Fibroblast of the conjunctiva (primary cell): ENCODE data around the gene HSPB6.

ENCODE experiments used
- DNase-seq: peaks from one replicate; pipeline ENCODE4 v3.0.0-alpha.2; 2010; ENCODE audit warnings: low read depth

Gene HSPB6

DNA sequence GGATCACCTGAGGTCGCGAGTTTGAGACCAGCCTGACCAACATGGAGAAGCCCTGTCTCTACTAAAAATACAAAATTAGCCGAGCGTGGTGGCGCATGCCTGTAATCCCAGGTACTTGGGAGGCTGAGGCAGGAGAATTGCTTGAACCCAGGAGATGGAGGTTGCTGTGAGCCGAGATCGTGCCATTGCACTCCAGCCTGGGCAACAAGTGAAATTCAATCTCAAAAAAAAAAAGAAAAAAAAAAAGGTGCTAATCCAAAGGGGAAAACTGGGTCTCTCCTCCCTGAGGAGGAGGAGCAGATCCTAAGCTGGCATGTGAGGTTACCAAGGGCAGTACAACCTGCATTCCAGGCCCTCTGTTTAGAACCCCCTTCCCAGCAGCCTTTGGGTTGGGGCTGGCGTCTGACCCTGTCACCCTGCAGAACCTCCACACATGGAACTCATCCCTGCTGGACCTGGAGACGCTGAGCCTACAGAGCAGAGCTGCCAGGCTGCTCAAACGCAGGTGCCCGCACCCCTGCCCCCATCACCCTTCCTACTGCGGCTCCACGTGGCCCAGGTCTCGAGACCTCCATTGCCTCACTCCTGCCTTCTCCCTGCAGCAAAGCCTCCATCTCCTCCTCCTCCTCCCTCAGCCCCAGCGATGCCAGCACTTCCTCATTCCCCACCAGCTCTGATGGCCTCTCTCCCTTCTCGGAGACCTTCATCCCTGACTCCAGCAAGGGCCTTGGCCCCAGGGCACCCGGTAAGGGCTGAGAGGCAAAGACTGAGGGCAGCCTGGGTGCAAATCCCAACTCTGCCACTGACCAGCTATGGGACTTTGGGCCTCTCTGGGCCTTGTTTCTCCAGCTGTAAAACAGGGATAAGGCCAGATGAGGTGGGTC, 7.8 kb upstream of the HSPB6 start:
- DNase-seq, result no peak

DNA sequence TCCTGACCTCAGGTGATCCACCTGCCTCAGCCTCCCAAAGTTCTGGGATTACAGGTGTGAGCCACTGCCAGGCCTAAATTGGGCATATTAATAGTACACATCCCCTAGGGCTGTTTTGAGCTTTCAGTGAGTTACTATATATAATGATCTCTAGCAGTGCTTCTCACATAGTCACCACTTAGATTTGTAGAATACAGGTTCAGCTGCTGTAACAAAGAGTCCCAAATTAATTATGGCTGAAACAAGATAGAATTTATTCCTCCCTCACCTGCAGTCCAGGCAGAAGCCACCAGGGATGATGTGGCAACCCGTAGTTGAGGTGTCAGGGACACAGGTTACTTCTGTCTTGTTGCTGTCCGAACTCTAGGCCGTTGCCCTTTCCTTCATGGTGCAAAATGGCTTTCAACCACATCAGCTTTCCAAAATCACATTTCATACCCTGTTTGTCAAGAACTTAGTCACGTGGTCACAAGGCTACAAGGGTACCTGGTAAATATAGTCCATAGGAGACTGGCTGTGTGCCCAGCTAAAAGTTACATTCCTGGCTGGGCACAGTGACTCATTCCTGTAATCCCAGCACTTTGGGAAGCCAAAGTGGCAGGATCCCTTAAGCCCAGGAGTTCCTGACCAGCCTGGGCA, 4.0 kb upstream of the HSPB6 start:
- DNase-seq, result no peak

DNA sequence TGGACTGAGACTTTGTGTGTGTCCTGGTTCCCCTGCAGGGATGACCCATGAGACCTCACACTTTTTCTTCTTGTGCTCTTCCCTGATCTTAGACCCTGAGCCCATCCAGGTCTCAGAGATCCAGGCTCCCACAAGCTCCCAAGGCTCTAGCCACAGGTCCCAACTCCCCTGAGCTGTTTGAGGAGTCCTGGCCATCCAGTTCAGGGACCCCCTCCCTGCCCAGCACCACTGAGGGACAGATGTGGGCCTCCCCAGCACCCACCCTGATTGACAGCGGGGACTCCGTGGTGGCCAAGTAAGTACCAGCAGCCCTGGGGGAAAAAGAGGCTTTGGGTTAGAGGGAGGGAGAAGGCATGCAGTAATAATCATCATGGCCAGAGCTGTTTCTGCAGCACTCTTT, 2.9 kb upstream of the HSPB6 start:
- DNase-seq, result no peak

DNA sequence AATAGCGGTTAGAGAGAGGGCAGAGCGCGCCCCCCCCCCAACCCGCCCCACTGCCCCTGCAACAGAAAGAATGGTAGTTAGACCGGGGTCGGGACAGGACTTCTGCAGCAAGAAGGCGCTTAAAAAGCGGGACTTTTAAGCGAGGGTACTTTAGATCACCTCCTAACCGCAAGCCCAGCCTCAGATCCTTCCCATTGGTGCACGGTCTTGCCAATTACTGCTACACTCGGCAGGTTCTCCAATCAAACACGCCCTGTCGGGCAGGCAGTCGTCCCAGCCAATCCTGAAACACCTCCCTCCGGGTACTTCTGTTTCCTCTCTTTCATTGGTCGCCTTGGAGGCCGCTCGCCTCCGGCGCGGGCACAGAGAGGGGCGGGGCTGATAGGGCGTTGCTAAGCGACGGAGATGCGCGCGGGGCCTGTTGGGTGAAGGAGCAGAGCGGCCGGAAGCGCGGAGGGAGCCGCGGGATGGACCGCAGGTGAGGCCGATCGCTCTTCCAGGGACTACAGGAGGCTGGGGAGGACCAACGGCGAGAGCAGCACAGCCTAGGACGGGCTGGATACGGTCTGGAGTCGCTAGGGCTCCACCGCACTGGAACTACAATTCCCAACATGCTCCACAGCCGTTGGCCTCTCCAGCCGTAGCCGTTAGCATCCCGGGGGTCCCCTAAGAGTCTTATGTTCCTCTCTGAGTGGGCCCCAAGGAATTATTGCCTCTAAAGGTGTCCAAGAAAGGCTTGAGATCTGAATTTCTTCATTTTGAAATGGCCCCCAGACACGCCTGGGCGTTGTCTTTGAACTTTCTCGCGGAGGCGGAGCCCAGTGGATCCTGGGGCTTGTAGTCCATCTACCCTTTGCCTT, 1.1 kb upstream of the HSPB6 start, which contains the start of gene PROSER3:
Gene PROSER3, plus strand, starts transcription at position 428 of the 860 bp plus-strand sequence. Its CDS starts 40 bp downstream, at position 468.
- DNase-seq, result peak; percentile 100

DNA sequence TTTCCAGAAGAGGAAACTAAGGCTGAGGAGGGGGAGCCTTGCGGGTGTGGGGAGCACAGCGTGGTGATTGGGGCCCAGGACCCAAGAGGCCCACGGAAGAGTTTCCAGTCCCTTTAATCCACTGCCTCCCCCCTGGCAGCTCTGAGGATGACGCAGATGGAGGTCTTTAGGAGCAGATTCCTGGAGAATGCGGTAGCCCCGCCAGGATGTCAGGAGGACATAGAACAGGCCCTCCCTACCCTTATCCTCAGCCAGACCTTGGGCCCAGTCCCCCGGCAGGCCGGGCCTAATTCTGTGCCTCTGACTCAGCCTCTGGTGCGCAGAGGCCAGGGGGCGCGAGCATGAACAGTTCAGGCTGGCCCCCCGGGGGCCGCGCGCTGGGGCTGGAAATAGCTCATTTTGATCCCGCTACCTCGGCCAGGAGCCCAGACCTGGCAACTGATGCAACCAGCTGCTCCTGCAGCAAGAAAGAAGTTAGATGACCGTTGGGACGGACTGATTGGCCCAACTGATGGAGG, 461 bp upstream of the HSPB6 start:
- peak; percentile 97 for DNase-seq

- peak; percentile 83 for DNase-seq
Observed at GRCh38 chr19:35755550-35756376, 1.1 kb downstream of the HSPB6 start.

DNA sequence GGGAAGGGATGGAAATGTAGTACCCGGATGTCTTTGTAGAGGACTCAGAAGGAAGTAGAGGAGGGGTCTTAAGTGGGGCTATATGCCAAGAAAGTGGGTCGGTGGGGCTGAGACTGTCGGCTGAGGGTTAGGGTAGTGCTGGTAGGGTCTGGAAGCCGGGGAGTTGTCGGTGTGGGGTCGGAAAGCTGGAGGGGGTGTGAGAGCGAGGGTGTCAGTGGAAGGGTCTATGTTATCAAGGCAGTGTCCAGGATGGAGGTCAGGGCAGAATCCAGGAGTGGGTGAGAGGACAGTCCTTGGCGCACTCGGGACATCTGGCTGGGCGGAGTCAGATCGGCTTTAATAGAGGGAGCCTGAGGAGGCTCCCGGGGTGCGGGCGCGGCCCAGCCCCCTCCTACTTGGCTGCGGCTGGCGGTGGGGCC, 1.7 kb downstream of the HSPB6 start:
- no peak for DNase-seq

- no peak for DNase-seq
Observed at GRCh38 chr19:35754370-35755130, 2.3 kb downstream of the HSPB6 start.

GRCh38 chr19:35753634-35754369, 3.0 kb downstream of the HSPB6 start:
- DNase-seq, result no peak

DNA sequence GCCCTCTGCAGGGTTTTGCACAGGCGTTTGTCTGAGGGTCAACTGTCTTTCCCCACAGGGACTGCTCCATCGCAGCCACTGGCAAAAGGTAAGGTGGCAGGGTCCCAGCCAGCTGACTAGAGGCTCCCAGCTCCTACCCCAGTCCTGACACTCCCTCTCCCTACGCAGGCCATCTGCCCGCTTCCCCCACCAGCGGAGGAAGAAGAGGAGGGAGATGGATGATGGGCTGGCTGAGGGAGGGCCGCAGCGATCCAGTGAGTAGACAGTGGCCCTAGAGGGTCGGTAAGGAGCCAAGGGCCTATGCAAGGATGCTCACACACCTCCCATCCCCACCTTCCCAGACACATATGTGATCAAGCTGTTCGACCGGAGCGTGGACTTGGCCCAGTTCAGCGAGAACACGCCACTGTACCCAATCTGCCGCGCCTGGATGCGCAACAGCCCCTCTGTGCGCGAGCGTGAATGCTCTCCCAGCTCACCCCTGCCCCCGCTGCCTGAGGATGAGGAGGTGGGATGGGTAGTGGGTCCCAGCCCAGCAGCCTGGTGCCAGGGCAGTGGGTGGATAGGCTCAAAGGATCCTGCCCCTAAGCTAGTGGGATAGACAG, 4.0 kb downstream of the HSPB6 start:
- DNase-seq, result no peak

DNA sequence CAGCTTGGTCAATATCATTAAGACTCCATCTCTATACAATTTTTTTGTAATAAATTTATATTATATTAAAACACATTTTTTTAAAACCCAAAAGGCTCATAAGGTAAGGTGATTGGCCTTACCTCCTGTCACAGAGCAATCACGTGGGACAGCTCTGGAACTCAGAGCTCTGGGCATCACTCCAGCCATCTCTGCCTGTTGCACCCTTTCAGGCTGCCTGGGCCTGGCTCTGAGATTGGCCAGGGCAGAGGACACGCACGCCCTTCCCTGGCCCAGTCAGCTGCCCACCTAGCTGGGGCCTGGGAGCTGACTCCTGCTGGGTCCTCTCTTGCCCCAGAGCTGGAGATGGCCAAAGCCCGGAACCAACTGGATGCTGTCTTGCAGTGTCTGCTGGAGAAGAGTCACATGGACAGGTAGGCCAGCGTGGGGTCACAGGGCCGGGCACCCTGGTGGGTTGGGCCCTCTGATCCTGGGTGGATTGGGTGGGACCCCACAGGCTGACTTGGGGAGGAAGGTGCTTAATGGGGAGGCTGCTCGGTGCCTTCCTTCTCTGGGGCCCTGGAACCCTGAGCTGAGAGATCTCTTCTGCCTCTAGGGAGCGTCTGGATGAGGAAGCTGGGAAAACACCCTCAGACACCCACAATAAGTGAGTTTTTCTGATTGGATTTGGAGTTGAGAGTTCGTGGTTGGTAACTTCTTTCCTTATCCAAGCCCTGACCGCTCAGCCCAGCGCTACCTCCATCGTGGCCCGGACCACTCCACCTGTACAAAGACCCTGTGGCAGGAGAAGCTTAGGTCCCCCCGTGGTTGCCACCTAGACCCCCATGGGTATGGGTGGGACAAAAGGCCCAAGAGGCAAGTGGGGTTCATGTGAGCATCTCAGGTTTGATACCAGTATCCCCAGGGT, 4.7 kb downstream of the HSPB6 start:
- no peak for DNase-seq

DNA sequence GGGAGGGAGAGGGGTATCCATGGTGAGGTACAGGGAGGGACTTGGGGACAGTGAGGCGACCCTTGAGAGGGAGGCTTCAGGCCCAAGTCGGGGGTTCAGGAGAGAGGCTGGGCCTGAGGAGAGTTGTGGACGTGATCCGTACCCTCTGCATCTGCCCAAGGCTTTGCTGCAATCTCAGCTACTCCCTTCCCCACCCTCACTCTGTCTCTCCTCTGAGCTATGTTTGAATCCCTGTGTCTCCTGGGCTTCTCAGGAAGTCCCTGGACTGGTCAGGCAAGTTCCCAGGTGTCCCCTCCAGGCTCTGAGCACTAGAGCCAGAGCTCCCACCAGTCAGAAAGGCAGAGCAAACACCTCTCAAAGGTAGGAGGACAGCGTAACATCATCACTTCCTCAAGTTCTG, 6.7 kb downstream of the HSPB6 start:
- no peak for DNase-seq

GRCh38 chr19:35748106-35749020, 8.5 kb downstream of the HSPB6 start, which contains the start of gene LIN37:
LIN37 (plus strand) TSS chr19:35748576; CDS start chr19:35748725, 149 bp downstream.
- DNase-seq, result peak; percentile 99

- DNase-seq, result no peak
Observed at GRCh38 chr19:35746531-35746930, 10.3 kb downstream of the HSPB6 start.

DNA sequence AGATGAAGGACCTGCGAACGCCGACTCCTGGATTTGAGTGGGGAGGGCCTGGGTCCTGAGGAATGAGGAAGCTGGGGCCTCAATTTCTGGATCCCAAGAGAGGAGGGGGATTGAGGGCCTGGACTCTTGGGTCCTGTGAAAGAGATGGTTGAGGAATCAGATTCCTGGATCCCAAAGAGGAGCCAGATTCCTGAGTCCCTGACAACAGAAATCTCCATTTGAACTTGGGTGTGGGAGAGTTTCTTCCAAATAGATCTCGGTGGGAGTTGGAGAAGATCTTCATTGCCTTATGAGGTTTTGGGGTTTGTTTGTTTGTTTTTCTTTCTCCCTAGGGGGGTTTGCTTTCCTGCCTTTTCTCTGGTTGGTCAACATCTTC, 10.8 kb downstream of the HSPB6 start:
- DNase-seq, result no peak

DNA sequence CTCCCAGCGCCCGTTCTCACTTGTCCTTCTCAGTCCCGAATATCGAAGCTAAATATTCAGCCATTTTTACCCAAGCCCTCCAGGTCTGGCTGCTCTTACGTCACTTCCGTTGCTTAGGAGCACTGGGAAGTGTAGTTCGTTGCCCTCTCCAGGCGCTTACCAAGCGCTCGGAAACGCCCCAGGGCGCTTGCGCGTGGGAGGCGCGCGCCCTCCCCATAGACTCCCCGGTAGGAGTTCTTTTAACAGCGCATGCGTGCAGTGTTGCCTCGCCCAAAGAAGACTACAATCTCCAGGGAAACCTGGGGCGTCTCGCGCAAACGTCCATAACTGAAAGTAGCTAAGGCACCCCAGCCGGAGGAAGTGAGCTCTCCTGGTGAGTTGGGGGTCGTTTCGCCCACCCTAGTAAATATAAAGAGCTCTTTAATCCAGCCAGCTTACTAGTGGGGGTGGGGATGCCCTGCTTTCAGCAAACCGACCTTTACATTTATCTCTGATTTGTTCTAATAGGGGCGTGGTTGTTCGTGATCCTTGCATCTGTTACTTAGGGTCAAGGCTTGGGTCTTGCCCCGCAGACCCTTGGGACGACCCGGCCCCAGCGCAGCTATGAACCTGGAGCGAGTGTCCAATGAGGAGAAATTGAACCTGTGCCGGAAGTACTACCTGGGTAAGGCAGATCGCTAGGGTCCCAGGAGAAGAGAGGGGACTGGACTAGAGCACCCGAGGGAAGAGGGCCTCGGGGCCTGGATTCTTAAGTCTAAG, 11.3 kb downstream of the HSPB6 start, which contains the start of the genes PSENEN and U2AF1L4:
Gene PSENEN, plus strand, starts transcription at position 324 of the 759 bp plus-strand sequence. Its CDS starts 280 bp downstream, at position 604.
Gene U2AF1L4, minus strand, starts transcription at position 91 of the 759 bp plus-strand sequence. Its CDS starts 27 bp downstream, at position 64.
- DNase-seq, result peak; percentile 100
